NCI-H146 treated with DMSO at 0.1 percent for 48 hours (cell line): Measurements from ENCODE around the gene UBA1.

Experiments used
- DNase-seq: peaks from one replicate; lab custom pipeline; 2025; ENCODE audit not compliant: unreplicated experiment; lab: John Stamatoyannopoulos, UW

The UBA1 gene

GRCh38 chrX:47228550-47229270 lies 35.1 kb downstream of the UBA1 start:
- no peak for DNase-seq

GRCh38 chrX:47229427-47229826 lies 35.8 kb downstream of the UBA1 start:
- no peak for DNase-seq

- no peak for DNase-seq
These were observed 36.7 kb downstream of the UBA1 start for GRCh38 chrX:47230136-47230868.

- DNase-seq, result no peak
These were observed 37.5 kb downstream of the UBA1 start for GRCh38 chrX:47231167-47231566.

GRCh38 chrX:47232197-47232802 lies 38.7 kb downstream of the UBA1 start:
- no peak for DNase-seq

GRCh38 chrX:47232803-47233332 lies 39.2 kb downstream of the UBA1 start, which contains the start of gene USP11:
USP11 (plus strand) TSS chrX:47233009; CDS start chrX:47233044, 35 bp downstream.
- no peak for DNase-seq

- DNase-seq, result peak; percentile 98
These were observed 39.9 kb downstream of the UBA1 start for GRCh38 chrX:47233333-47234113.

- DNase-seq, result no peak
These were observed 41.0 kb downstream of the UBA1 start for GRCh38 chrX:47234583-47234982.

- DNase-seq, result no peak
These were observed 42.1 kb downstream of the UBA1 start for GRCh38 chrX:47235691-47236103.

GRCh38 chrX:47239199-47239598 lies 45.6 kb downstream of the UBA1 start:
- DNase-seq, result no peak

- no peak for DNase-seq
These were observed 46.4 kb downstream of the UBA1 start for GRCh38 chrX:47239898-47240545.

- DNase-seq, result no peak
These were observed 47.0 kb downstream of the UBA1 start for GRCh38 chrX:47240619-47241018.

- no peak for DNase-seq
These were observed 47.8 kb downstream of the UBA1 start for GRCh38 chrX:47241201-47242011.

- no peak for DNase-seq
These were observed 48.7 kb downstream of the UBA1 start for GRCh38 chrX:47242321-47242720.

- DNase-seq, result no peak
These were observed 49.7 kb downstream of the UBA1 start for GRCh38 chrX:47243351-47243750.

- no peak for DNase-seq
These were observed 51.0 kb downstream of the UBA1 start for GRCh38 chrX:47244676-47245075.

GRCh38 chrX:47245156-47245555 lies 51.5 kb downstream of the UBA1 start:
- no peak for DNase-seq

GRCh38 chrX:47247206-47247998 lies 53.8 kb downstream of the UBA1 start:
- DNase-seq, result no peak

GRCh38 chrX:47247999-47248320 lies 54.3 kb downstream of the UBA1 start:
- DNase-seq, result no peak
